SK-MEL-5 (cell line): ENCODE measurements around the gene KCNE2. TPM values are rescaled to one million over a fixed set of nuclear protein-coding genes. Genes with fewer than 3 reads are reported as not detected.
"Not testable (repeated sequence)": the region's sequence is repeated elsewhere in the genome, so short reads cannot be mapped to it uniquely, and the experiment has no call there.

Experiments used
- DNase-seq: peaks from one replicate; pipeline ENCODE4 v3.0.0-alpha.2; 2016; ENCODE audit warnings: low read depth, low spot score
- in situ Hi-C: cut with HindIII; loops from 2 replicates; pipeline ENCODE4 v1.10.0; 2016; ENCODE audit warnings: low sequenced_read_pairs, high pct_unique_total_duplicates, low pct_unique_long_range_greater_than_20kb
- total RNA-seq: library from RNA; depleted of rRNA; stranded (reverse); fragments of >200 nt; shearing (Covaris generic); gene quantifications from 2 replicates; pipeline ENCODE4 v1.2.3, GENCODE V29; 2014; rRNA removed

KCNE2 gene
- total RNA-seq, 1 experiment from 2014 or later = not detected

DNA sequence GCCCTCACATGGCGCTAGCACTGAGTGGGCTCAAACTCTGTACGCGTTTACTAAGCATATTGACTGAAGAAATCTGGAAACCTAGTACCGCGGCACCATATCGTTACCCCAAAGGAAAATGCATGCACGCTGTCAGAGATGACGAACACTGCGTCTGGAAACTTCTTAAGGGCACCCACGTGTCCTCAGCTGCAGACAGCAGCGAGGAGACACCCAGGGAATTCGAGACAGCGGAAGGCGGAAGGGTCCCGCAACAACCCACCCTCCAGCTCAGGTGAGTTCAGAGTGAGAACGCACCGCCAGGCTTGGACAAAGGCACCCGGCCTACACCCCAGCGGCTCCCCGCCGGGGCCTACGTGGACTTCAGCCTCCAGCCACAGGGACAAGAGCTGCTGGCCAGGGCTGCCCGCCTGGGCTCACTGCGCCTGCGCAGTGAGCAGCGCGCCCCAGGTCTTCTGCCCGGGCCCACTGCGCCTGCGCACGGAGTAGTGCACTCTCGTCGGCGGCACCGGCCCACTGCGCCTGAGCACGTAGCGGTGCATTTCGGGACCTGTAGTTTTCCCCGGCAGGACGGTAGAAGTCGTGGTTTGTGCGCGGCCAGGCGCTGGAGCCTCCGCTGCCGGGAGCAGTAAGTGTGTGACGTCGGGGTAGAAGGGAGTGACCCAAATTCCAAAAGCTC is 11.3 kb downstream of the KCNE2 start, which contains the start of gene SMIM11:
Gene SMIM11 (plus strand): TSS at position 568 of the 679 bp plus-strand sequence. CDS start 3,998 bp downstream, outside the sequence.
- in situ Hi-C loops = not testable (repeated sequence)

DNA sequence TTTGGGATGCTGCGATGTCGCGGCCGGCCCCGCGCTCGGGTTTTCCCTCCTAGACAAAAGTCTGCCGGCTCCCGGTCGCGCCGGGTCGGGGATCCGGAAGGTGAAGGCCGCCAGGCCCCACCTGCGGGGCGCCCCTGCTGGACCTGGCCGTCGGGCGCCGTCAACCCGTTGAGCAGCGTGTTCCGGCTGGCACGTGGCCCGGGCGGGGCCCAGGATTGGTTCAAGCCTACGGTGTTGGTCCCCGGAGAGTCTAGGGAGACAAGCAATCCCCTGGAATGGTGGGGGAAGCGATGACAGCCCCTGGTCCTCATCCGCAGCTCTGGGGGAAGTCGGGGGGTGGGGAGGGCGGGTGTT is 11.8 kb downstream of the KCNE2 start:
- in situ Hi-C loops, DNase-seq: not testable (repeated sequence)

More for the DNA sequence above, 11.3 kb downstream of the KCNE2 start, which contains the start of gene SMIM11:
- DNase-seq = not testable (repeated sequence)

DNA sequence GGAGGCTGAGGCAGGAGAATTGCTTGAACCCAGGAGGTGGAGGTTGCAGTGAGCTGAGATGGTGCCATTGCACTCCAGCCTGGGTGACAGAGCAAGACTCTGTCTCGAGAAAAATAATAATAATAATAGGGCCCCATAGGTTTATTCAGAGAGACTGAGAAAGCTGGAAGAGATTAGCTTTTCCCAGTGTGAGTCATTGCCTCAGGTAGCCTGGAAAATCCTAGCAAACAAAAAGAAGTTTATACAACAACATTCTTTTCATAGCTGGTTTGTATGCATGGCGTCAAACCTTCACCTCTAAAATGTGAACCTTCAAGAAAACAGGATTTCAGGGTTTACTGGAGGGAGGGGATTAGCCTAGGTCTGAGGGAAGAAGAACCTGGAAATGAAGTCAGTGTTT is 19.3 kb downstream of the KCNE2 start:
- DNase-seq, in situ Hi-C loops: not testable (repeated sequence)

DNA sequence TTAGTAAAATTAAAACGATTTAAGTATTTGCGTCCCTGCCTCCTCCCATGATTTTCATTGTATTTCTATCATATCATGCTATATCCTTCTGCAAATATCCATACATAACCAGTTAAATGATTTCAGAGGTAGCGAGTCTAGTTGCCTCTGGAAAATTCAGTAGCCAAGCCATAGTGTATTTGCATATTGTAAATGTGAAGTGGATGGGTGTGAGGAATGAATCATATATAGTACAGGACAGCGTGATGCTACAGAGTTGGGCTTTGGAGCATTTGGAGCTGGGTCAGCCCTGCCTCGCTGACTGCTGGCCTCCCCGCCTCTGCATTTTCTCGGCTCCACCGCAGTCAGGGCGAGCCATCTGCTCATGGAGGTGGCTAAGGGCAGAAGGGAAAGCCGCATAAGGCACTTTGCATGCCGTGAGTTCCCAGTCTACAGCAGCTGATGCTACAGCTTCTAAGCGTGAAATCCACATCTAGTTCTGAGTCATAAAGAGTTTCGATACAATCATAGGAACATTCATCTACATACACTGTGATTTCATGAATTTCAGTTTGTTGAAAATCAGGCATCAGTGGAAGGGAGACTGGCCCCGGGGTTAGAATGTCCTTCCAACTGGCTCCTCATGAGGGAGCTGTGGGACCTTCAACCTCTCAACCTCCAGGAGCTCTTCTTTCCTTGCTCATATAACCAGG is 20.1 kb downstream of the KCNE2 start:
- in situ Hi-C loops = not testable (repeated sequence)

DNA sequence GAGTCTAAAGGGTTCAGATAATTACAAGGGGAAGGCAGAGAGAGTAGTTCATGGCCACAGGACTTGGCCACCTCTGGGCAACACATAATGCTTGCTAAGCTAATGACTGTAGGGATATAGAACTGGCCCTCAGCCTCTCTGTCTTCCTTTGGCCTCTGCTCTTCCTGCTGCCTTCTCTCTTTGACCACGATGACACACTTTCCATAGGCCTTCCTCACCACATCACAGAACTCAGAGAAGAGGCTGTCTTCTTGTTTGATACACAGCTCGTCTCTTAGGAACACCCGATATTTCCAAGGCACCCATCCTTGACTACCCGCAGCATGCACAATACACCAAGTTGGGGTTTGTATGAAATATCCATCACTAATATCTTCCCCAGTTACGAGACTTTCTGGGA is 36.7 kb downstream of the KCNE2 start:
- DNase-seq, in situ Hi-C loops: not testable (repeated sequence)

More for the DNA sequence above, 20.1 kb downstream of the KCNE2 start:
- not testable (repeated sequence) for DNase-seq

DNA sequence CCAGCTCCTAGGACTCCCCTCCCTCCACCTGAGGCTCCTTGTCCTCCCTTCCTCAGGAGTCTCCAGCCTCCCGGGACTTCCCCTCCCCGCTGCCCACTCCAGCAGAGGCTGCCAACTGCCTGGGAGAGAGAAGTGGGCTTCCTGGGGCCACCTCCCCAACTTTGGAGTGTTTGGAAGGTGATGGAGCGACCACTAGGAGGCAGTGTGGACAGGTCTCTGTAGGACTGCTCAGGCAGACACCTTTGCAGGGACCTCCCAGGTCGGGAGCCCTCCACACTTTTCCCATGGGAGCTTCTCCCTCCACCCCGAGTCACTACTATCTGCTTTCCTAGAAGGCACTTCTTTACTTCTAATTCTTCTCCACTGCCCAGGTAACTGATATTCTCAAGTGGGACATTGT is 40.9 kb downstream of the KCNE2 start:
- DNase-seq, in situ Hi-C loops: not testable (repeated sequence)

DNA sequence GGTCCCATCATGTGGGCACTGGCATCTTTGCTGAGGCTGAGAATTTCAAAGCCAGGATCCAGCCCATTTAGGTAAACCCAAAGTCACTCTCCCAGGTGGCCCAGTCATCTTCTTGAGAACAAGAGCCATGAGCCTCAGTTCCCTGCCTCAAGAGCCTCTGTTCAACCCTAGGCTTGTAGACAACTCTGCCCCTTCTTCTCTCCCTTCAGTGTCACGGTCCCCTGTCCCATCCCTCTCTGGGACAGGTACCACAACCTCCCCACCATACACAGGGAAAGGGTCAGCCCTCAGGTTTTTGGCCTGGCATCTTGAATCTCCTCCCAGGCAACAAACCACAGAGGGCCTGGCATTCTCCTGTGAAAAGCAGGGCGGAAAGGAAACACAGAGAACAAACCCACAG is 41.9 kb downstream of the KCNE2 start:
- in situ Hi-C loops, DNase-seq: not testable (repeated sequence)

DNA sequence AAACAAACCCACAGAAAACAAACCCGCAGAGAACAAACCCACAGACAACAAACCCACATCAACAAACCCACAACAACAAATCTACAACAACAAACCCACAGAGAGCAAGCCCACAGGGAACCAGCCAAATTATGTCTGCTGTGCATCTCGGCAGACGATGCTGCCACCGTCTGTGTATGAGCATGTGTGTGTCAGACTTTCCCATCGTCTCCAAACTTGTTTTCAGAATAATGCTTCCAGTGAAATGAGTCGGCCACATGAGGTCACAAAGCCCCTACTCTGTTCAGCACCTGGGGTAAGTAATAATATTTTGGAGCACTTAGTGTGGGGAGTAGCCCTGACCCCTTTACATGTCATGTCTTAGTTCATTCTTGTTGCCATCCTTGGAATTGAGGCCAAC is 42.3 kb downstream of the KCNE2 start:
- in situ Hi-C loops = not testable (repeated sequence)

DNA sequence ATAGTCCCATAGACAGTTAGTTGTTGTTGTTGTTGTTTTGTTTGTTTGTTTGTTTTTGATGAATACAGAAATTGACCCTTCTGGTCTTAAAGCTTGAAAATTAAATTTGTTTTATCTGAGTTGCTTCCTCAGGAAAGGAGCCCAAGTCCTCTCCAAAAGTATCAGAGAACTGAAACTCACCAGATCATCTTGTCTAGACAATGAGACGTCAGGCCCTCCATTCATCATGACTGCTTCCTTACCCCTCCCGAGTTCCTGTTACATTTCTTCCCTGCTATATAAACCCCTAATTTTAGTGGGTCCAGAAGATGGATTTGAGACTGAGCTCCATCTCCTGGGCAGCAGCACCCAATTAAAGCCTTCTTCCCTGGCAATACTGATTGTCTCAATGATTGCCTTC is 42.9 kb downstream of the KCNE2 start:
- in situ Hi-C loops, DNase-seq: not testable (repeated sequence)

More for the DNA sequence above, 42.3 kb downstream of the KCNE2 start:
- DNase-seq = not testable (repeated sequence)

DNA sequence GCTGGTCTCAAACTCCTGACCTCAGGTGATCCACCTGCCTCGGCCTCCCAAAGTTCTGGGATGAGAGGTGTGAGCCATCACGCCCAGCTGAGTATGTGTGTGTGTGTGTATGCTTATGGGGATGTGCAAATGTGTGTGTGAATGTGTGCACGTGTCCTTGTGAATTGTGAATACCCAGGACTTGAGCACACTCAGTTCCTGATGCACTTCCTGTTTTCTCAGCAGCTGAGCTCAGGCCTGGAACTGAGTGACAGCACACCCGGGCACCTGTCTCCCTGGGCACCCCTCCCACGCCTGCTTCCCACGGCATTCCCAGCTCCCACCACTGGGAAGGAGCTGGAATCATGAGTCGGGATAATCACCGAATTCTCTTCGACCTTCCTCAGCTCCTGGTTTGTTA is 43.5 kb downstream of the KCNE2 start:
- in situ Hi-C loops, DNase-seq: not testable (repeated sequence)

DNA sequence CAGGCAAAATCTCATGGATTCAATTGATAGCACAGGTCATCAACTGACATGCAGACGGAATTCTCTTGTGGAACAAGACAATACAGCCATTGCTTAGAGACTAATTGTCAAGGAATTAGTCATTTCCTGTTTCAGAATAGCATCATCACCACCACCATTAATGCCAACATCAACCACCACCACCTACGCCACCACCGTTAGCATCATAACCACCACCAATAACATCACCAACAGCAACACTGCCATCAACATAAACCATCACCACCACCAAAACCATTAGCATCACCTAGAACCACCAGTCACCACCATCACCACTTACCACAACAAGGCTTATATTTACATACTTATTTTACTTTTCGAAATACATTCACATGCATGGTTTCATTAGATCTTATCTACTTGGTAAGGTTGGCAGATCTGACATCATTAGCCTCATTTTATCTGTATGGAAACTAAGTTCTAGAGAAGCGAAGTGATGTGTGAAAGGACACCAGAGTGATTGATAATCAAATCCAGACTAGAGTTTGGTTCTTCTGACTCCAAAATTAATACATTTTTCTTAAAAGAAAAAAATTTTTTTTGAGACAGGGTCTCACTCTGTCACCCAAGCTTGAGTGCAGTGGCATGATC is 53.8 kb downstream of the KCNE2 start:
- in situ Hi-C loops, DNase-seq: not testable (repeated sequence)

Other genes starting within 250 kb of the KCNE2 start
- 7.8 and 14.2 TPM in 2 replicates for gene SMIM11, start 11.5 kb downstream of the KCNE2 start, total RNA-seq
- gene SMIM34, start 59.9 kb downstream of the KCNE2 start, total RNA-seq = not detected in 2 replicates
- gene KCNE1, start 148.2 kb downstream of the KCNE2 start, total RNA-seq = not detected in 2 replicates